ENCODE results near the gene TFDP1. TPM values are rescaled to one million over a fixed set of nuclear protein-coding genes. Genes with fewer than 3 reads are reported as not detected.

TFDP1 gene
- total and polyA plus RNA-seq, 2 of the 4 experiments (the other 2 are of a cell fraction) = 59.3 to 97.0 TPM

- Histone ChIP-seq H2BK5ac (ENCODE audit: low read depth, low read length, poor library complexity, severe bottlenecking) (peak overlapping the region; percentile 12), H3K18ac (ENCODE audit: low read depth, low read length) (no peak overlapping the region), H4K8ac (ENCODE audit: low read depth in 2 of 2, low read length in 2 of 2) (no peak overlapping the region), H3K9ac (ENCODE audit: low read depth, low read length) (peak overlapping the region; percentile 62), H3K27ac (ENCODE audit: insufficient read depth, low read length) (peak overlapping the region; percentile 10; the same call in 1 of the 2 replicates), H2BK120ac (ENCODE audit: low read depth, low read length) (no peak overlapping the region), H2AK5ac (ENCODE audit: low read depth, low read length) (no peak overlapping the region), H3K14ac (replicated peaks; ENCODE audit: low read depth, low read length) (no peak overlapping the region), H3K79me1 (ENCODE audit: low read depth in 1 of 2, low read length in 2 of 2) (peaks cover 29 to 45% of the 10 kb centered on the region in 2 experiments), H4K5ac (ENCODE audit: low read depth, low read length) (no peak overlapping the region), H2BK15ac (ENCODE audit: low read depth, low read length) (no peak overlapping the region), H4K91ac (ENCODE audit: insufficient read depth, low read depth, low read length) (no peak overlapping the region), H2AK9ac (replicated peaks; ENCODE audit: low read depth, low read length, poor library complexity) (no peak overlapping the region), H2AFZ (replicated peaks; ENCODE audit: low read length, poor library complexity) (peak overlapping the region; percentile 79), H3K56ac (ENCODE audit: extremely low read depth, insufficient read depth, low read length) (no peak overlapping the region), H3K9me3 (ENCODE audit: control insufficient read depth, insufficient read depth, low read length) (no peaks in the 10 kb centered on the region), H4K20me1 (ENCODE audit: insufficient read depth, low read length) (peaks cover 44% of the 10 kb centered on the region), H3K23ac (ENCODE audit: low read depth, low read length) (0 out of 2 replicates have a peak overlapping the region, but pooled peaks have one; percentile 13), H3K4me2 (ENCODE audit: low read depth, low read length) (peak overlapping the region; percentile 84), H3K4me1 (ENCODE audit: control insufficient read depth, insufficient read depth, low read length) (peaks cover 8% of the 10 kb centered on the region), H2BK20ac (ENCODE audit: low read depth, low read length) (no peak overlapping the region), H3K27me3 (ENCODE audit: control insufficient read depth, insufficient read depth, low read length) (peaks cover 5% of the 10 kb centered on the region; the same call in 1 of the 2 replicates), H3K4ac (ENCODE audit: low read depth, low read length) (no peak overlapping the region), H3K9me1 (ENCODE audit: insufficient read depth, low read length) (peaks cover 16% of the 10 kb centered on the region), H3K36me3 (ENCODE audit: control insufficient read depth, insufficient read depth, low read length) (peaks cover 30% of the 10 kb centered on the region), H3K4me3 (ENCODE audit: insufficient read depth, low read depth, low read length) (peak overlapping the region; percentile 67)
- no TSS peak for BruUV-seq (replicated peaks)
- WGBS, 2 experiments (ENCODE audit: extremely low coverage in 2 of 2, insufficient read length in 1 of 2) = 0% methylated on average over 11 of the region's 105 CpGs; no CpG with 5 or more reads in 1 of the 2 experiments
- intact Hi-C loops (cut with micrococcal nuclease) (no loop called here), dilution Hi-C loops (cut with HindIII; ENCODE audit: low sequenced_read_pairs, unreplicated experiment) (no loop called here), in situ Hi-C loops (cut with MboI; ENCODE audit: low sequenced_read_pairs) (no loop called here)
- no peak for TF ChIP-seq USF2 (IDR thresholded peaks at IDR 0.05; ENCODE audit: low read depth, low read length)
- TF ChIP-seq CEBPB (IDR thresholded peaks at IDR 0.05; ENCODE audit: low read depth, low read length) = no peak
- no peak for TF ChIP-seq RAD21 (IDR thresholded peaks at IDR 0.05; ENCODE audit: low read length)
- DNase-seq (no peak), ATAC-seq (ENCODE audit: low read depth) (peak; percentile 40)
- ChIA-PET CTCF (no interaction called here), POLR2A (ENCODE audit: unreplicated experiment) (interaction anchor here (0.7 kb wide), 1 partner anchor 563 kb away, joined by 4 read pairs; no protein-coding TSS in a partner anchor)
These were observed 518 bp downstream of the TFDP1 start for GRCh38 chr13:113584870-113585671.
